Measurements from ENCODE around the gene NIPSNAP2.
"Not testable (repeated sequence)": the region's sequence is repeated elsewhere in the genome, so short reads cannot be mapped to it uniquely, and the experiment has no call there.

Gene NIPSNAP2

DNA sequence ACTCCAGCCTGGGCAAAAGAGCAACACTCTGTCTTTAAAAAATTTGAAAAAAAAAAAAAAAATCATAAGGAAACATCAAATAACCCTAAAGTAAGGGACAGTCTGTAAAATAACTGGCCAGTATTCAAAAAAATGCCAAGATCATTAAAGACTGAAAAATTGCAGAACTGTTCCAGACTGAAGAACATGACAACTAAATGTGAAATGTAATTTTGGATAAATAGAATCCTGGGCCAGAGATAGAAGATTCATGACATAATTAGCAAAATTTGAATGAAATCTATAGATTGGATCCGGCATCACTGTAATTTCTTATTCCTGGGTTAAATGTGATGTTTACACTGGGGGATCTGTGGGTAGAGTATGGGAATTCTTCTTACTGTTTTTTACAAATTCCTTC lies 83.9 kb downstream of the NIPSNAP2 start:
- DNase-seq: no peak

DNA sequence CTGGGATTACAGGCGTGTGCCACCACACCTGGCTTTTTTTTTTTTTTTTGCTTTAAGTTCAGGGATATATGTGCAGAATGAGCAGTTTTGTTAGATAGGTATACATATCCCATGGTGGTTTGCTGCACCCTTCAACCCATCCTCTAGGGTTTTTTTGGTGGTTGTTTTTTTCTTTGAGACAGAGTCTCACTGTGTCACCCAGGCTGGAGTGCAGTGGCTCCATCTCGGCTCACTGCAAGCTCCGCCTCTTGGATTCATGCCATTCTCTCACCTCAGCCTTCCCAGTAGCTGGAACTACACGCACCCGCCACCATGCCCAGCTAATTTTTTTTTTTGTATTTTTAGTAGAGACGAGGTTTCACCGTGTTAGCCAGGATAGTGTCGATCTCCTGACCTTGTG lies 84.4 kb downstream of the NIPSNAP2 start:
- DNase-seq: not testable (repeated sequence)

All from hippocampal formation (tissue), 2 donors.